Measurements from ENCODE around the gene KANSL1. TPM values are rescaled to one million over a fixed set of nuclear protein-coding genes. Genes with fewer than 3 reads are reported as not detected.

The KANSL1 gene
- total and polyA plus RNA-seq, 2 of the 4 experiments (the other 2 are of a cell fraction), result 19.1 to 49.6 TPM

DNA sequence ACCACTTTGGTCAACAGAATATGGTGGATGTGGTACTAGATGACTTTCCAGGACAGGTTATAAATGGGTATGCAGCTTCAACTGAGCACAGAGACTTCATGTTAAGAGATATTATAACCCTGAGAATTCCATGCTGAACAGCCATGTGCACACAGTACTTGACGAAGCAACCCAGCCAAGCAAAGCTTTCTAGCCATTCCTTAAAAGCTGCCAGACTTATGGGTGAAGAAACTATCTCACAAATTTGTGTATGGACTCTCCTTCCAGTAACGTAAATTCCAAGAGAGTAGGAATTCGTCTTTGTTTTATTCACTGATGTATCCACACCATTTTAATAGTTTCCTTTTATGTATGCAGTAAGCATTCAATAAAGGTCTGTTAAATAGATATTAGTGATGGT, 76.1 kb downstream of the KANSL1 start:
- Histone ChIP-seq H3K9me1 (ENCODE audit: insufficient read depth, low read length) (peaks cover 11% of the 10 kb centered on the region), H3K4me3 (ENCODE audit: insufficient read depth, low read depth, low read length) (no peak overlapping the region), H4K20me1 (ENCODE audit: insufficient read depth, low read length) (peaks cover 94% of the 10 kb centered on the region), H4K91ac (ENCODE audit: insufficient read depth, low read depth, low read length) (no peak overlapping the region), H4K5ac (ENCODE audit: low read depth, low read length) (no peak overlapping the region), H2AK5ac (ENCODE audit: low read depth, low read length) (no peak overlapping the region), H3K36me3 (ENCODE audit: control insufficient read depth, insufficient read depth, low read length) (no peaks in the 10 kb centered on the region), H4K8ac (ENCODE audit: low read depth in 2 of 2, low read length in 2 of 2) (no peak overlapping the region), H3K14ac (replicated peaks; ENCODE audit: low read depth, low read length) (no peak overlapping the region), H3K9me3 (ENCODE audit: control insufficient read depth, insufficient read depth, low read length) (no peaks in the 10 kb centered on the region), H2BK15ac (ENCODE audit: low read depth, low read length) (no peak overlapping the region), H2AK9ac (replicated peaks; ENCODE audit: low read depth, low read length, poor library complexity) (no peak overlapping the region), H3K79me1 (ENCODE audit: low read depth in 1 of 2, low read length in 2 of 2) (peaks cover 30 to 87% of the 10 kb centered on the region in 2 experiments), H3K4me1 (ENCODE audit: control insufficient read depth, insufficient read depth, low read length) (peaks cover 11% of the 10 kb centered on the region), H2BK120ac (ENCODE audit: low read depth, low read length) (no peak overlapping the region), H3K27ac (ENCODE audit: insufficient read depth, low read length) (no peak overlapping the region), H3K4me2 (ENCODE audit: low read depth, low read length) (no peak overlapping the region), H2AFZ (replicated peaks; ENCODE audit: low read length, poor library complexity) (no peak overlapping the region), H3K23ac (ENCODE audit: low read depth, low read length) (no peak overlapping the region), H2BK20ac (ENCODE audit: low read depth, low read length) (no peak overlapping the region), H3K27me3 (ENCODE audit: control insufficient read depth, insufficient read depth, low read length) (no peaks in the 10 kb centered on the region), H3K4ac (ENCODE audit: low read depth, low read length) (no peak overlapping the region), H2BK5ac (ENCODE audit: low read depth, low read length, poor library complexity, severe bottlenecking) (no peak overlapping the region), H3K9ac (ENCODE audit: low read depth, low read length) (no peak overlapping the region), H3K56ac (ENCODE audit: extremely low read depth, insufficient read depth, low read length) (no peak overlapping the region), H3K18ac (ENCODE audit: low read depth, low read length) (no peak overlapping the region)
- ATAC-seq (ENCODE audit: low read depth), result no peak
- CTCF ChIA-PET, result no interaction called here
- intact Hi-C loops (cut with micrococcal nuclease), result loop anchor here (5.0 kb wide), 1 partner anchor 35 kb away; no protein-coding TSS in a partner anchor
- dilution Hi-C loops (cut with HindIII; ENCODE audit: low sequenced_read_pairs, unreplicated experiment), result no loop called here
- POLR2A ChIA-PET (ENCODE audit: unreplicated experiment), result no interaction called here
- in situ Hi-C loops (cut with MboI; ENCODE audit: low sequenced_read_pairs), result no loop called here
- no peak for DNase-seq
- no CpG with 5 or more reads among the region's 3 CpGs for WGBS, 2 experiments (ENCODE audit: extremely low coverage in 2 of 2, insufficient read length in 1 of 2)
- no peak for TF ChIP-seq CTCF (conservative IDR thresholded peaks at IDR 0.05; ENCODE audit: low read depth, low read length)
- no peak for TF ChIP-seq MAZ (IDR thresholded peaks at IDR 0.05; ENCODE audit: borderline replicate concordance, low read depth, low read length)
- no peak for TF ChIP-seq SMC3 (IDR thresholded peaks at IDR 0.05; ENCODE audit: low read depth, low read length)
- TF ChIP-seq CHD1 (IDR thresholded peaks at IDR 0.05; ENCODE audit: low read depth, low read length), result no peak
- no peak for TF ChIP-seq NFE2L2 (IDR thresholded peaks at IDR 0.05; ENCODE audit: low read depth, low read length)
- TF ChIP-seq ELK1 (IDR thresholded peaks at IDR 0.05; ENCODE audit: borderline replicate concordance, low read depth, low read length), result no peak
- TF ChIP-seq CEBPB (IDR thresholded peaks at IDR 0.05; ENCODE audit: low read depth, low read length), result no peak
- TF ChIP-seq MAFK (IDR thresholded peaks at IDR 0.05; ENCODE audit: low read depth, low read length), result no peak
- no peak for TF ChIP-seq RCOR1 (IDR thresholded peaks at IDR 0.05; ENCODE audit: insufficient replicate concordance, low read length)
- BruUV-seq (replicated peaks), result no TSS peak

All from IMR-90 (cell line).